Measurements from ENCODE around the gene PSMG2. TPM values are rescaled to one million over a fixed set of nuclear protein-coding genes. Genes with fewer than 3 reads are reported as not detected.

The PSMG2 gene
- total RNA-seq, 1 donor from 2014 or later, result 58.2 TPM

DNA sequence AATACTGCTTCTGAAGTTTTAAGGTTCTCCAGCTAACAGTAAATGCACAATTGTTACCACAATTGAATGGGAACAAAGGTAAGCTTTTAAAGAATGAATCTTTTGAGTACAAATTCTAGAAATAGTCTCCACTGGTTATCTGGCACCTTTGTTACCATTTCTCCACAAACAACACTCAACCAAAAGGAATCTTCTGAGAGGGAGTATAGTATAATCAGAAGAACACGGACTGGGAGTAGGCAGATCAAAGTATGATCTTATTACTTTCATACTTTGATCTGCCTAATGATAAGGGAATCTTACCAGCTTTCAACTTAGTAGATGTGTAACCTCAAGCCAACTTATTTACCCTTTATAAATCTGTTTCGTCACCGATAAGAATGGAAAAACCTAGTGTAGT is 1.7 kb upstream of the PSMG2 start:
- Mint-ChIP-seq H3K27me3 (no peaks in the 10 kb centered on the region), H3K9me3 (ENCODE audit: low read depth) (no peaks in the 10 kb centered on the region), H3K4me3 (ENCODE audit: low read depth) (peak overlapping the region; percentile 100), H3K4me1 (ENCODE audit: low read depth) (peaks cover 26% of the 10 kb centered on the region), H3K36me3 (ENCODE audit: insufficient read depth) (peaks cover 8% of the 10 kb centered on the region), H3K27ac (peak overlapping the region; percentile 100)
- no peak for DNase-seq (ENCODE audit: low spot score, unreplicated experiment)
- no peak for TF ChIP-seq CTCF (IDR thresholded peaks at IDR 0.05; ENCODE audit: unreplicated experiment)

GRCh38 chr18:12703096-12703567 is 290 bp downstream of the PSMG2 start:
- Mint-ChIP-seq H3K36me3 (ENCODE audit: insufficient read depth) (peaks cover 16% of the 10 kb centered on the region), H3K4me1 (ENCODE audit: low read depth) (peaks cover 26% of the 10 kb centered on the region)
- no peak for DNase-seq (ENCODE audit: low spot score, unreplicated experiment)

DNA sequence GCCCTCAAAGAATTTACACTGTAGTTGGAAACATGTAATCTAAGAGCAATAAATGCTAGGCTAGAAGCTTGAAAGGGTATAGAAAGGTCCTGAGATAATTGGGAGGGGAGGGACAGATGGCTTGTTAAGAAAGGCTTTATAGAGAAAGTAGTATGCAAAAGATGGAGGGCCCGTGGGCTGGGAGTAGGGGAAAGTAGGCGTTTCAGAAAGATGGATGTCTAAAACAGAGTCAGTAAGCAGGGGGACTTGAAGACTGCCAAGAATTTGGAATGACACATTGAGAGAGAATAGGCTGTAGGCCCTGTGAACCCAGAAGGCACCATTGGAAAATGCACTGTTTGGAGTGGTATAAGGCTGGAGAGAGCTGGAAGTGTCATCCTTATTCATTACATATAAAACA is 822 bp downstream of the PSMG2 start:
- TF ChIP-seq CTCF (IDR thresholded peaks at IDR 0.05; ENCODE audit: unreplicated experiment), result no peak
- Mint-ChIP-seq H3K4me3 (ENCODE audit: low read depth) (peak overlapping the region; percentile 100), H3K9me3 (ENCODE audit: low read depth) (no peaks in the 10 kb centered on the region), H3K27me3 (no peaks in the 10 kb centered on the region), H3K27ac (peak overlapping the region; percentile 100), H3K4me1 (ENCODE audit: low read depth) (peaks cover 26% of the 10 kb centered on the region), H3K36me3 (ENCODE audit: insufficient read depth) (peaks cover 13% of the 10 kb centered on the region)
- no peak for DNase-seq (ENCODE audit: low spot score, unreplicated experiment)

More at GRCh38 chr18:12703096-12703567, 290 bp downstream of the PSMG2 start:
- peak overlapping the region; percentile 100 for H3K27ac Mint-ChIP-seq
- peak overlapping the region; percentile 100 for H3K4me3 Mint-ChIP-seq (ENCODE audit: low read depth)
- H3K9me3 Mint-ChIP-seq (ENCODE audit: low read depth), result no peaks in the 10 kb centered on the region
- no peaks in the 10 kb centered on the region for H3K27me3 Mint-ChIP-seq
- TF ChIP-seq CTCF (IDR thresholded peaks at IDR 0.05; ENCODE audit: unreplicated experiment), result no peak

DNA sequence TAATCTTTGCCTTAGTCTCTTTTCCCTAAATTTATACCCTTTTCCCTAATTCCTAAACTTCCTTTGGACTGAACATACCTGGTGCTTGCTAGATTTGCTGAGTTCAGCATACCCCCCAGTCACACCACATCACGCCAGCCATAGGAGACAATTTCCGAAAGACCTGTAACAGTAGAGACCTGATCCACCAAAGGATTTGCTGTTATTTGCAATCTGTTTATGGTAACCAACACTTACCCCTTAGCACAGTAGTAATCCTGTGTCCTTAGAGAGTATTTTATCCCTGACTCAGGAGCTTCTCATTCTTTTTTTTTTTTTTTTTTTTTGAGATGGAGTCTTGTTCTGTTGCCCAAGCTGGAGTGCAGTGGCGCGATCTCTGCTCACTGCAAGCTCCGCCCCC is 8.6 kb downstream of the PSMG2 start:
- Mint-ChIP-seq H3K27me3 (no peaks in the 10 kb centered on the region), H3K4me3 (ENCODE audit: low read depth) (no peak overlapping the region), H3K27ac (no peak overlapping the region), H3K36me3 (ENCODE audit: insufficient read depth) (peaks cover 21% of the 10 kb centered on the region), H3K9me3 (ENCODE audit: low read depth) (no peaks in the 10 kb centered on the region), H3K4me1 (ENCODE audit: low read depth) (no peaks in the 10 kb centered on the region)
- TF ChIP-seq CTCF (IDR thresholded peaks at IDR 0.05; ENCODE audit: unreplicated experiment), result no peak
- DNase-seq (ENCODE audit: low spot score, unreplicated experiment), result no peak

DNA sequence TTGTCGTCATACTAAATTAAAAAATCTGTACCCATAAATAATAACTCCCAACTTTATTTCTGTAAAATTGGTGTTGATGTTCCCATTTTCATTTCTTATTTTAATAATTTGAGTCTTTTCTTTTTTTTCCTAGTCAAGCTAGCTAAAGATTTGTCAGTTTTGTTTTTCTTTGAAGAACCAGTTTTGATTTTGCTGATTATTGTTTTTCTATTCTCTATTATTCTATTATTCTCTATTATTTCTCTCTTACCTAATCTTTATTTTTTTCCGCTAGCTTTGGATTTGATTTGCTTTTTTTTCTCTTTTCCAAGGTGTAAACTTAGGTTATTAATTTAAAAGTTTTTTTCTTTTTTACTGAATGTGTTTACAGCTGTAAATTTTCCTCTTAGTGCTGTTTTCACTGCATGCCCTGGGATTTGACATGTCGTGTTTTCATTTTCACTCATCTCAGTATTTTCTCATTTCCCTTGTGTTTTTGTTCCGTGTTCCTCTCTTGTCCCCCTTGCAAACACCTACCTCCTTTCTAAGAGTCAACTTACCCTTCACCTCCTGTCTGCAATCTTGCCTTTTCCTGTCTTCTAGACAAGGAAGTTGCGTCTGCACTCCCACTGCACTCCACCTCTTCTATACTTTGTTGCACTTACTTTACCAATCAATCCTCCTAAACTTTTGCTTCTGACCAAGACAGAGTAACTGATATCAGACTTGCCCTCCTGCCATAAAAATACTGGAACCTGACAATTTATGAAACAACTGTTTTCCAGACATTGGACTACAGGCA is 18.8 kb downstream of the PSMG2 start:
- no peaks in the 10 kb centered on the region for H3K27me3 Mint-ChIP-seq
- peaks cover 17% of the 10 kb centered on the region for H3K36me3 Mint-ChIP-seq (ENCODE audit: insufficient read depth)
- H3K9me3 Mint-ChIP-seq (ENCODE audit: low read depth), result no peaks in the 10 kb centered on the region
- no peak overlapping the region for H3K4me3 Mint-ChIP-seq (ENCODE audit: low read depth)
- no peak for TF ChIP-seq CTCF (IDR thresholded peaks at IDR 0.05; ENCODE audit: unreplicated experiment)
- no peak overlapping the region for H3K27ac Mint-ChIP-seq
- no peak for DNase-seq (ENCODE audit: low spot score, unreplicated experiment)
- no peaks in the 10 kb centered on the region for H3K4me1 Mint-ChIP-seq (ENCODE audit: low read depth)
